ENCODE measurements around the gene ZBTB20.

GRCh38 chr3:114764056-114764492 lies 383.0 kb downstream of the ZBTB20 start:
- no peak for TF ChIP-seq CTCF (IDR thresholded peaks at IDR 0.05)
- TF ChIP-seq POLR2A (IDR thresholded peaks at IDR 0.05): no peak
- TF ChIP-seq EP300 (IDR thresholded peaks at IDR 0.05): no peak
- TF ChIP-seq POLR2AphosphoS5 (IDR thresholded peaks at IDR 0.05): no peak
